K562 (cell line): ENCODE results near the gene PRR30. TPM values are rescaled to one million over a fixed set of nuclear protein-coding genes. Genes with fewer than 3 reads are reported as not detected.

Experiments
- ATAC-seq: fragments of 200-7000 bp; cut with Tn5 transposase; 3 replicates; pipeline ENCODE4 v1.9.1; 2020; ENCODE audit warnings: moderate library complexity
- BruUV-seq: library from RNA; stranded (reverse); fragments of 400-500 nt; replicated peaks from 2 replicates; lab custom pipeline; 2021; lab: Mats Ljungman, UMichigan
- CTCF ChIA-PET: fragments of 300-600 bp; formaldehyde crosslinking; extraction: SDS; loops from one replicate; lab custom pipeline; 2021; ENCODE audit warnings: low intra/inter-chr PET ratio; lab: Yijun Ruan, JAX
- POLR2A ChIA-PET: fragments of 300-600, 350-650 bp; sonication (Branson Sonifier 250); formaldehyde crosslinking; extraction: SDS; loops from one replicate; lab custom pipeline; 2021; ENCODE audit warnings: antibody characterized with exemption, inconsistent platforms; lab: Yijun Ruan, JAX
- DNase-seq, 4 experiments: peaks; one replicate each; pipeline versions ENCODE4 v3.0.0 to v3.0.0-alpha.2; 2011 to 2018; ENCODE audit warnings: low spot score in 3 of 4, mixed read lengths in 3 of 4; ENCODE audit errors: extremely low read depth in 1 of 4
- FAIRE-seq: peaks from 2 replicates; lab custom pipeline; 2011; peaks lifted over from hg19 to GRCh38; lab: Jason Lieb, UNC
- H2AFZ ChIP-seq: 2 replicates; pipeline ENCODE4 v1.6.0; 2011; ENCODE audit warnings: low read depth, low read length, control low read depth, inconsistent platforms
- H3K27ac ChIP-seq: fragments of 200-600 bp; 3 replicates; pipeline ENCODE4 v1.8.0; 2011; ENCODE audit warnings: low read depth, mild to moderate bottlenecking, control low read depth, inconsistent platforms, low read length, moderate library complexity, mixed read lengths; ENCODE audit errors: extremely low read depth
- H3K27me3 ChIP-seq, 2 experiments: fragments of 300-600 bp in 1 of 2; 2 replicates in 1 of 2; 3 replicates in 1 of 2; pipeline versions ENCODE4 v1.6.0 to v1.8.0; 2011; ENCODE audit warnings: inconsistent platforms in 2 of 2, low read length in 2 of 2, mild to moderate bottlenecking in 1 of 2, mixed read lengths in 1 of 2, moderate library complexity in 1 of 2; ENCODE audit not compliant: control insufficient read depth in 2 of 2, insufficient read depth in 2 of 2
- H3K36me3 ChIP-seq: fragments of 300-600 bp; 3 replicates; pipeline ENCODE4 v1.8.0; 2011; ENCODE audit warnings: mild to moderate bottlenecking, low read length, inconsistent platforms; ENCODE audit not compliant: control insufficient read depth, insufficient read depth
- H3K4me1 ChIP-seq, 2 experiments: fragments of 200-600 bp in 1 of 2; replicated peaks in 1 of 2; 2 replicates in 1 of 2; 3 replicates in 1 of 2; pipeline versions ENCODE4 v1.5.1 to v1.8.0; 2011; ENCODE audit warnings: inconsistent platforms in 2 of 2, low read length in 2 of 2, mild to moderate bottlenecking in 1 of 2, mixed read lengths in 1 of 2, moderate library complexity in 1 of 2; ENCODE audit not compliant: control insufficient read depth in 2 of 2, insufficient read depth in 2 of 2
- H3K4me2 ChIP-seq: 2 replicates; pipeline ENCODE4 v1.6.1; 2011; ENCODE audit warnings: low read length, control low read depth, inconsistent platforms, mixed read lengths; ENCODE audit not compliant: insufficient read depth
- H3K4me3 ChIP-seq: fragments of 200-600 bp; sonication (generic), shearing (Covaris generic); 2 replicates; pipeline ENCODE4 v1.5.1; 2016; ENCODE audit warnings: control low read depth, inconsistent platforms
- H3K79me2 ChIP-seq: fragments of 200-600 bp; 3 replicates; pipeline ENCODE4 v1.8.0; 2011; ENCODE audit warnings: low read length, inconsistent platforms; ENCODE audit not compliant: control insufficient read depth, insufficient read depth
- H3K9ac ChIP-seq, 2 experiments: 2 replicates each; pipeline versions ENCODE4 v1.6.0 to v1.6.1; 2011; ENCODE audit warnings: low read depth in 2 of 2, low read length in 2 of 2, control low read depth in 1 of 2, inconsistent platforms in 1 of 2, mild to moderate bottlenecking in 1 of 2, mixed read lengths in 1 of 2; ENCODE audit not compliant: insufficient read depth in 1 of 2
- H3K9me1 ChIP-seq: one replicate; pipeline ENCODE4 v1.6.0; 2011; ENCODE audit warnings: inconsistent platforms, mild to moderate bottlenecking, low read length, moderate library complexity; ENCODE audit not compliant: control insufficient read depth, insufficient read depth
- H3K9me3 ChIP-seq: replicated peaks from 2 replicates; pipeline ENCODE4 v1.5.1; 2011; ENCODE audit warnings: low read depth, low read length, inconsistent platforms; ENCODE audit not compliant: control insufficient read depth, insufficient read depth
- H4K20me1 ChIP-seq: replicated peaks from 2 replicates; pipeline ENCODE4 v1.6.1; 2011; ENCODE audit warnings: low read length, inconsistent platforms, mixed read lengths; ENCODE audit not compliant: control insufficient read depth, insufficient read depth
- CEBPB ChIP-seq: fragments of 450-650 bp; IDR thresholded peaks from 2 replicates; pipeline ENCODE4 v1.6.1; 2016; ENCODE audit warnings: missing genetic modification characterization, missing compliant biosample characterization
- CEBPG ChIP-seq, 3 experiments: fragments of 200-800 bp in 1 of 3; sonication (Bioruptor generic) in 1 of 3; sonication (generic) in 1 of 3; formaldehyde crosslinking in 1 of 3; IDR thresholded peaks in 2 of 3; conservative IDR thresholded peaks in 1 of 3; 2 replicates each; pipeline versions ENCODE4 v1.6.1 to v1.8.0; 2016 to 2022; ENCODE audit warnings: missing compliant biosample characterization in 2 of 3, missing genetic modification characterization in 2 of 3, mild to moderate bottlenecking in 1 of 3, missing genetic modification reagents in 1 of 3
- CREB1 ChIP-seq, 2 experiments: sonication (generic) in 1 of 2; formaldehyde crosslinking in 1 of 2; IDR thresholded peaks; 2 replicates each; pipeline versions ENCODE4 v1.6.1 to v1.8.0; 2012 to 2022; ENCODE audit warnings: inconsistent platforms in 1 of 2, mild to moderate bottlenecking in 1 of 2, missing genetic modification reagents in 1 of 2, moderate library complexity in 1 of 2
- DACH1 ChIP-seq: fragments of 450-650 bp; IDR thresholded peaks from 2 replicates; pipeline ENCODE4 v1.6.1; 2018; ENCODE audit not compliant: partially characterized antibody
- LARP7 ChIP-seq: fragments of 450-650 bp; IDR thresholded peaks from 2 replicates; pipeline ENCODE4 v1.6.1; 2016
- PRPF4 ChIP-seq: fragments of 200-400 bp; formaldehyde crosslinking; IDR thresholded peaks from one replicate; pipeline ENCODE4 v1.6.1; 2017; ENCODE audit warnings: low read length, low read depth, mild to moderate bottlenecking; ENCODE audit not compliant: insufficient read depth, poor library complexity, severe bottlenecking
- RBBP5 ChIP-seq: fragments of 200-600 bp; sonication (generic); IDR thresholded peaks from 2 replicates; pipeline ENCODE4 v1.6.1; 2012; ENCODE audit warnings: borderline replicate concordance, mild to moderate bottlenecking, low read length, control low read depth, inconsistent platforms; ENCODE audit not compliant: insufficient read depth, poor library complexity, severe bottlenecking
- ZNF778 ChIP-seq: fragments of 450-650 bp; formaldehyde crosslinking; IDR thresholded peaks from 2 replicates; pipeline ENCODE4 v1.4.0; 2020; ENCODE audit warnings: mild to moderate bottlenecking, moderate library complexity
- WGBS: fragments of 100-300 bp; shearing (Covaris generic); methylation state at CpG from one replicate; pipeline ENCODE4 v1.1.6; 2016; ENCODE audit warnings: low coverage, mixed read lengths; ENCODE audit not compliant: insufficient coverage; ENCODE audit errors: missing lambda C conversion rate; 5-methylcytosine and 5-hydroxymethylcytosine counted together
- in situ Hi-C: fragments of 300-500 bp; cut with MboI; formaldehyde crosslinking; loops from 4 replicates; pipeline ENCODE4 v1.15.0; 2018; ENCODE audit warnings: inconsistent platforms, mixed read lengths
- intact Hi-C: fragments of 100-400 bp; cut with micrococcal nuclease; formaldehyde crosslinking; loops from 2 replicates; pipeline ENCODE4 v1.14.2; 2022
- polyA plus RNA-seq, 8 experiments: library from polyadenylated mRNA; depleted of rRNA in 4 of 8; stranded (reverse) in 5 of 8; unstranded in 3 of 8; fragments of >200 nt; fragmentation: Nextera tagmentation in 2 of 8; fragmentation: Illumina TruSeq in 1 of 8; extraction: Ambion mirVana in 2 of 8; extraction: Trizol in 1 of 8; gene quantifications; 2 replicates each; pipeline versions ENCODE4 v1.2.1 to v1.2.3, GENCODE V29; 2011 to 2014; ENCODE audit warnings: inconsistent platforms in 1 of 8, missing spikeins in 1 of 8
- total RNA-seq, 7 experiments: library from RNA; depleted of rRNA in 6 of 7; stranded (reverse); fragments of >200 nt in 6 of 7; fragmentation: Illumina TruSeq in 2 of 7; extraction: Trizol in 2 of 7; gene quantifications; 2 replicates each; pipeline versions ENCODE4 v1.2.1 to v1.2.3, GENCODE V29; 2011 to 2021; ENCODE audit warnings: low replicate concordance in 1 of 7
- TF ChIP-seq, protein P1 (sequence below), 2 experiments: fragments of 450-650 bp in 1 of 2; sonication (generic) in 1 of 2; formaldehyde crosslinking; conservative IDR thresholded peaks; 2 replicates each; pipeline versions ENCODE4 v1.4.0 to v1.8.1; 2020 to 2022; ENCODE audit warnings: mild to moderate bottlenecking in 1 of 2, missing genetic modification reagents in 1 of 2
- TF ChIP-seq, protein P2 (sequence below): fragments of 250-450 bp; sonication (Bioruptor Pico); IDR thresholded peaks from 2 replicates; pipeline ENCODE4 v1.5.0; 2022; ENCODE audit warnings: mild to moderate bottlenecking
- TF ChIP-seq, protein P3 (sequence below): fragments of 450-650 bp; IDR thresholded peaks from 2 replicates; pipeline ENCODE4 v1.7.1; 2018; ENCODE audit warnings: mild to moderate bottlenecking, low read depth; ENCODE audit not compliant: partially characterized antibody

The PRR30 gene
- total and polyA plus RNA-seq, 9 of the 15 experiments (the other 6 are each of a cell fraction or from before 2014, with no cell fraction given), result not detected

DNA sequence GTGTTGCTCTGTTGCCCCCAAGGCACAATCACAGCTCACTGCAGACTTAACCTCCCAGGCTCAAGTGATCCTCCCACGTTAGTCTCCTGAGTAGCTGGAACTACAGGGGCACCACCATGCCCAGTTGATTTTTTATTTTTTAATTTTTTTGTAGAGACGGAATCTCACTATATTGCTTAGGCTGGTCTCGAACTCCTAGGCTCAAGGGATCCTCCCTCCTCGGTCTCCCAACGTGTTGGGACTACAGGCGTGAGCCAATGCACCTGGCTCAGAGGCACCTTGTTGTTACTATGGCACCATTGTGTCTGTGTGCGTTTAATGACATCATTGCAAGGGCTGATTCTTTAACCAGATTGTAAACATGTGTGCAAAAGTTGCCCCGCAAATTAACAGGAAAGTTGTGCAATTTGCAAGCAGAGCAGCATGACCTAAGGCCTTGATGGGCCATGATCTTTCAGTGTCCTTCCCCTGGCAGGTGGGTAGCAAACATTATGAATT is 32.2 kb upstream of the PRR30 start:
- H3K4me2 ChIP-seq, result no peak overlapping the region
- 3% methylated on average over 8 of the region's 8 CpGs for WGBS
- TF ChIP-seq CEBPG (CRISPR knock-in tag; IDR thresholded peaks at IDR 0.05), result no peak
- TF ChIP-seq CEBPG (tag; conservative IDR thresholded peaks at IDR 0.05 in 1 of 2, IDR thresholded peaks at IDR 0.05 in 1 of 2), result 0 out of 4 replicates have a peak, but pooled peaks of 1 of the 2 experiments have one; percentile 25
- peak; percentile 62 for TF ChIP-seq CEBPB (tag)
- TF ChIP-seq, protein P1, sequence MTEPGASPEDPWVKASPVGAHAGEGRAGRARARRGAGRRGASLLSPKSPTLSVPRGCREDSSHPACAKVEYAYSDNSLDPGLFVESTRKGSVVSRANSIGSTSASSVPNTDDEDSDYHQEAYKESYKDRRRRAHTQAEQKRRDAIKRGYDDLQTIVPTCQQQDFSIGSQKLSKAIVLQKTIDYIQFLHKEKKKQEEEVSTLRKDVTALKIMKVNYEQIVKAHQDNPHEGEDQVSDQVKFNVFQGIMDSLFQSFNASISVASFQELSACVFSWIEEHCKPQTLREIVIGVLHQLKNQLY (CRISPR knock-in tag; conservative IDR thresholded peaks at IDR 0.05), result no peak
- no peak for TF ChIP-seq ZNF778 (CRISPR knock-in tag)
- TF ChIP-seq, protein P2, sequence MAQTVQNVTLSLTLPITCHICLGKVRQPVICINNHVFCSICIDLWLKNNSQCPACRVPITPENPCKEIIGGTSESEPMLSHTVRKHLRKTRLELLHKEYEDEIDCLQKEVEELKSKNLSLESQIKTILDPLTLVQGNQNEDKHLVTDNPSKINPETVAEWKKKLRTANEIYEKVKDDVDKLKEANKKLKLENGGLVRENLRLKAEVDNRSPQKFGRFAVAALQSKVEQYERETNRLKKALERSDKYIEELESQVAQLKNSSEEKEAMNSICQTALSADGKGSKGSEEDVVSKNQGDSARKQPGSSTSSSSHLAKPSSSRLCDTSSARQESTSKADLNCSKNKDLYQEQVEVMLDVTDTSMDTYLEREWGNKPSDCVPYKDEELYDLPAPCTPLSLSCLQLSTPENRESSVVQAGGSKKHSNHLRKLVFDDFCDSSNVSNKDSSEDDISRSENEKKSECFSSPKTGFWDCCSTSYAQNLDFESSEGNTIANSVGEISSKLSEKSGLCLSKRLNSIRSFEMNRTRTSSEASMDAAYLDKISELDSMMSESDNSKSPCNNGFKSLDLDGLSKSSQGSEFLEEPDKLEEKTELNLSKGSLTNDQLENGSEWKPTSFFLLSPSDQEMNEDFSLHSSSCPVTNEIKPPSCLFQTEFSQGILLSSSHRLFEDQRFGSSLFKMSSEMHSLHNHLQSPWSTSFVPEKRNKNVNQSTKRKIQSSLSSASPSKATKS (CRISPR knock-in tag), result no peak
- TF ChIP-seq CREB1 (IDR thresholded peaks at IDR 0.05), result no peak
- no peak for TF ChIP-seq CREB1 (CRISPR knock-in tag; IDR thresholded peaks at IDR 0.05)
- TF ChIP-seq LARP7, result no peak
- no peak for TF ChIP-seq PRPF4
- no peak for TF ChIP-seq RBBP5
- no peak for TF ChIP-seq DACH1
- TF ChIP-seq, protein P3, sequence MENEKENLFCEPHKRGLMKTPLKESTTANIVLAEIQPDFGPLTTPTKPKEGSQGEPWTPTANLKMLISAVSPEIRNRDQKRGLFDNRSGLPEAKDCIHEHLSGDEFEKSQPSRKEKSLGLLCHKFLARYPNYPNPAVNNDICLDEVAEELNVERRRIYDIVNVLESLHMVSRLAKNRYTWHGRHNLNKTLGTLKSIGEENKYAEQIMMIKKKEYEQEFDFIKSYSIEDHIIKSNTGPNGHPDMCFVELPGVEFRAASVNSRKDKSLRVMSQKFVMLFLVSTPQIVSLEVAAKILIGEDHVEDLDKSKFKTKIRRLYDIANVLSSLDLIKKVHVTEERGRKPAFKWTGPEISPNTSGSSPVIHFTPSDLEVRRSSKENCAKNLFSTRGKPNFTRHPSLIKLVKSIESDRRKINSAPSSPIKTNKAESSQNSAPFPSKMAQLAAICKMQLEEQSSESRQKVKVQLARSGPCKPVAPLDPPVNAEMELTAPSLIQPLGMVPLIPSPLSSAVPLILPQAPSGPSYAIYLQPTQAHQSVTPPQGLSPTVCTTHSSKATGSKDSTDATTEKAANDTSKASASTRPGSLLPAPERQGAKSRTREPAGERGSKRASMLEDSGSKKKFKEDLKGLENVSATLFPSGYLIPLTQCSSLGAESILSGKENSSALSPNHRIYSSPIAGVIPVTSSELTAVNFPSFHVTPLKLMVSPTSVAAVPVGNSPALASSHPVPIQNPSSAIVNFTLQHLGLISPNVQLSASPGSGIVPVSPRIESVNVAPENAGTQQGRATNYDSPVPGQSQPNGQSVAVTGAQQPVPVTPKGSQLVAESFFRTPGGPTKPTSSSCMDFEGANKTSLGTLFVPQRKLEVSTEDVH, result no peak
- no peaks in the 10 kb centered on the region for H3K9me1 ChIP-seq
- CTCF ChIA-PET, result no interaction called here
- H3K9me3 ChIP-seq, result no peaks in the 10 kb centered on the region
- POLR2A ChIA-PET, result no interaction called here
- in situ Hi-C loops, result no loop called here
- DNase-seq (no peak), ATAC-seq (no peak), FAIRE-seq (no peak)
- no TSS peak for BruUV-seq
- peaks cover 8 to 9% of the 10 kb centered on the region in 2 experiments; a peak in 3 of 5 replicates for H3K4me1 ChIP-seq
- intact Hi-C loops, result loop anchor here (2.0 kb wide), 1 partner anchor 19 kb away; no protein-coding TSS in a partner anchor
- no peaks in the 10 kb centered on the region for H3K36me3 ChIP-seq
- H3K9ac ChIP-seq, result no peak overlapping the region
- no peak overlapping the region for H2AFZ ChIP-seq
- no peaks in the 10 kb centered on the region for H4K20me1 ChIP-seq
- no peak overlapping the region for H3K27ac ChIP-seq
- H3K79me2 ChIP-seq, result no peaks in the 10 kb centered on the region
- peaks cover 13 to 37% of the 10 kb centered on the region in 2 experiments; a peak in 4 of 5 replicates for H3K27me3 ChIP-seq
- H3K4me3 ChIP-seq, result no peak overlapping the region
